HG03159 (cell line): ENCODE data around the gene TICAM2.

Source experiments
- ATAC-seq: cut with Tn5 transposase; IDR thresholded peaks from one replicate; pipeline ENCODE4 v1.9.1; 2021; ENCODE audit warnings: mild to moderate bottlenecking, moderate library complexity; ENCODE audit not compliant: unreplicated experiment

Gene TICAM2

DNA sequence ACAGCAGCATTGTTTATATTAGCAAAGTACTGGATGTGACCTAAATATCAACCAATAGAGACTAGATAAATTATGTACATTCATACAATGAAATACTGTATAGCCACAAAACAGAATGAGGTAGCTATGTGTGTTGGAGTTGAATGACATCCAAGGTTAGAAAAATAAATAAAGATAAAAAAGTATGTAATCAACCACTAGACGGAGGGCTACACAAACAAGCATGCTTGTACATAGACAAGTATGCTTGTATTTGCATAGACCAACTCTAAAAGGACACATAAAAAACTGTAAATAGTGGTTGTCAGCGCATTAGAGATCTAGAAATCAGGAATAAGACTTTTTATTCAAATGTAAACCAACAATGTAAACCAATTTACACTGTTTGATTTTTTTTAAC, 60.7 kb downstream of the TICAM2 start:
- ATAC-seq, result no peak

DNA sequence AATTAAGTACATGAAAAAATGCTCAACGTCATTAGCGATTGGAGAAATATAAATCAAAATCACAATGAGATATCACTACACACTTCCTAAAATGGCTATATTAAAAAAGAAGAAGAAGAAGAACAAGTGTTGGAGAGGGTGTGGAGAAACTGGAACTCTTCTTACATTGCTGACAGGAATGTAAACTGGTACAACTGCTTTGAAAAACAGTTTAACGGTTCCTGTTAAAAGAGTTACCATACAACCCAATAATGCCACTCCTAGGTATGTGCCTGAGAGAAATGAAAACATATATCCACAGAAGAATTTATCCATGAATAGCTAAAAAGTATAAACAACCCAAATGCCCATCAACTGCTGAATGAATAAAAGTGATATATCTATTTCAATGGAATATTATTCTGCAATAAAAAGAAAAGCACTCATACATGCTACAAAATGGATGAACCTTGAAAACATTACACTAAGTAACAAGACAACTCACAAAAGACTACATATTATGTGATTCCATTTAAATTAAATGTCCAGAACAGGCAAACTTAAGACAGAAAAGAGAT, 66.7 kb downstream of the TICAM2 start:
- no peak for ATAC-seq

DNA sequence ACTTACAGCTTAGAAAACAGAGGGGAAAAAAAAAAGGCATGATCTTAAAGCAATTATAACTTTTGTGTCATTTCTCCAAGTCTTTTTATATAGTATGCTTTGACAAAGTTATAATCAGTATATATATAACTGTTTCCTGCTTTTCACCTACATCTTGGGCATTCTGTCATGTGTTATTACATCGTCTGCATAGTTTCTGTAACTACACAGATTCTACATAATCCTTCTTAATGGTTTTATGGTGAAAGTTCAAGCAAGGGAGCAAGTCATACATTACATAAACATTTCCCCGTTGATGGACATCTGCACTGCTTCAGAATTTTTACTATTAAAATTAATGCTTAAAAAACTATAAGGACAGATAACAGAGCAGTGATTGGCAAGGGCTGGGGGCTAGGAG, 69.8 kb downstream of the TICAM2 start:
- no peak for ATAC-seq

DNA sequence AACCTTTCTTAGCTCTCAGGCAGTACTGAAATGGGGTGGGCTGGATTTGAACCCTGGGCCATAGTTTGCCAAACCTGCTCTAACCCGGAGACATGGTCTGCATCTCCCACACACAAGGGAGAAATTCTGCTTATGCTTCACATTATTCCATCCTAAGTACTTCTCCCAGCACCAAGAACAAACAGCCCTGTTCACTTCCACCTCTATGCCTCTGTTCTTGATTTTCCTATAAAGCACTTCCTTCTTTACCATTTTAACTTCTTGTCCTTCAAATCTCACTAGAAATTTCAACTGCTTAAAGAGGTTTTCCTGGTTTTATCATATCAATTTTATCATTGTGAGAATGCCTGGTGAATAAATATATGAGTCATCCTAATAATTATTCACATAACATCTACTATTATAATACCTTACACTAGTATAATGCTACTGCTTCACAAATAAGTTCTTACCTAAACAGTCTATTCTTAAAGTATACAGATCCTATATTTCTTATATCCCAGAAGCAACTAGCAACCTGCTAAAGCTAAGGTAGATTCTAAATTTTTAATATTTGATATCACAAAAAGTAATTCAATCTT, 70.4 kb downstream of the TICAM2 start:
- no peak for ATAC-seq

DNA sequence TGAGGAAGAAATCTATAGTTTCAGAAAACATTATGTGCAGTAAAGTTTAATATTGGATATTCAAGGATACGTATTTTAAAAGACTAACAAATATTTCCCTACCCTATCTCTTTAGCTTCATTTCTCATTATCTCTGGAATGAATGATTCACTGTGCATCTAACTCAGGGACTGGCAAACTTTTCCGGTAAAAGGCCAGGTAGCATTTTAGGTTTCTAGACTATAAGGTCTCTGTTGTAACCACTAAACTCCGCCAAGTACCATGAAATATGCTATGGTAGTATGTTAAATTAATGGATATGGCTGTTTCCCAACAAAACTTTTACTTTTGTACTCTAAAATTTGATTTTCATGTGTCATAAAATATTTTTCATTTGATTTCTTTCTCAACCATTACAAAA, 70.9 kb downstream of the TICAM2 start:
- no peak for ATAC-seq

DNA sequence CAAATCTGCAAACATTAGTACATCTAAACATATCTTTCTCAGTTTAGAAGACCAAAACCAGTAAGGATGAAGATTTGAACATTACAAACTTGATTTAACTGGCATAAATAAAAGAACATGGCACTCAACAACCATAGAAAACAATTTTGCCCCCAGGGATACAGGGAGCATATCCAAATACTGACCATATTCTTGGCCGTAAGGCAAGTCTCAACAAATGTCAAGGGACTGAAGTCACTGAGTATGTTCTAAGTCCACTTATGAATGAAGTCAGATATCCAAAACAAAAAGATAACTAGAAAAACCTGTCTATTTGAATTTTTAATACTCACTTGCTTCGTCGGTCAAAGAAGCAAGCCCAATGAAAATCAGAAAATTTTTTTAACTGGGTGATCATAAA, 71.9 kb downstream of the TICAM2 start:
- ATAC-seq, result no peak
